H9 (cell line): ENCODE results near the gene JAGN1. TPM values are rescaled to one million over a fixed set of nuclear protein-coding genes. Genes with fewer than 3 reads are reported as not detected.

Source experiments
- DNase-seq: peaks from one replicate; pipeline ENCODE4 v3.0.0-alpha.2; 2017
- H2AFZ ChIP-seq: one replicate; pipeline ENCODE4 v1.6.1; 2013; ENCODE audit warnings: mild to moderate bottlenecking, low read length, control low read depth, moderate library complexity
- H2AK5ac ChIP-seq: 2 replicates; pipeline ENCODE4 v1.6.1; 2013; ENCODE audit warnings: low read length, control low read depth, mixed read lengths; ENCODE audit not compliant: insufficient read length
- H2BK120ac ChIP-seq: one replicate; pipeline ENCODE4 v1.6.1; 2013; ENCODE audit warnings: low read depth, mild to moderate bottlenecking, low read length, control low read depth, inconsistent platforms; ENCODE audit not compliant: poor library complexity, severe bottlenecking
- H2BK12ac ChIP-seq: 2 replicates; pipeline ENCODE4 v1.6.1; 2013; ENCODE audit warnings: low read length, control low read depth, mixed read lengths, low read depth; ENCODE audit not compliant: insufficient read length
- H2BK15ac ChIP-seq: 2 replicates; pipeline ENCODE4 v1.6.1; 2013; ENCODE audit warnings: low read depth, low read length, control low read depth
- H2BK20ac ChIP-seq: one replicate; pipeline ENCODE4 v1.6.1; 2013; ENCODE audit warnings: low read depth, mild to moderate bottlenecking, low read length, control low read depth, inconsistent platforms; ENCODE audit not compliant: poor library complexity, severe bottlenecking
- H2BK5ac ChIP-seq: 2 replicates; pipeline ENCODE4 v1.6.1; 2013; ENCODE audit warnings: low read length, control low read depth, mixed read lengths; ENCODE audit not compliant: insufficient read length
- H3K14ac ChIP-seq: 2 replicates; pipeline ENCODE4 v1.6.1; 2013; ENCODE audit warnings: low read length, control low read depth; ENCODE audit not compliant: insufficient read depth
- H3K18ac ChIP-seq: 2 replicates; pipeline ENCODE4 v1.6.1; 2013; ENCODE audit warnings: low read depth, mild to moderate bottlenecking, mixed read lengths, low read length, control low read depth; ENCODE audit not compliant: insufficient read length
- H3K23ac ChIP-seq: 2 replicates; pipeline ENCODE4 v1.6.1; 2013; ENCODE audit warnings: low read length, control low read depth, mixed read lengths, low read depth; ENCODE audit not compliant: insufficient read length
- H3K23me2 ChIP-seq: 2 replicates; pipeline ENCODE4 v1.6.1; 2013; ENCODE audit warnings: low read depth, mild to moderate bottlenecking, mixed read lengths, low read length, control low read depth; ENCODE audit not compliant: insufficient read length, poor library complexity, severe bottlenecking
- H3K27ac ChIP-seq: 2 replicates; pipeline ENCODE4 v1.5.1; 2013; ENCODE audit warnings: low read length, control low read depth, mixed read lengths, low read depth; ENCODE audit not compliant: insufficient read length
- H3K27me3 ChIP-seq: 2 replicates; pipeline ENCODE4 v1.6.1; 2013; ENCODE audit warnings: low read length, control low read depth, inconsistent platforms; ENCODE audit not compliant: insufficient read depth
- H3K4ac ChIP-seq: 2 replicates; pipeline ENCODE4 v1.6.1; 2013; ENCODE audit warnings: low read depth, mild to moderate bottlenecking, control low read depth, inconsistent platforms, low read length, moderate library complexity
- H3K4me1 ChIP-seq: 2 replicates; pipeline ENCODE4 v1.6.1; 2013; ENCODE audit warnings: low read length, control low read depth, inconsistent platforms; ENCODE audit not compliant: insufficient read depth
- H3K4me2 ChIP-seq: 2 replicates; pipeline ENCODE4 v1.6.1; 2013; ENCODE audit warnings: low read length, control low read depth, mixed read lengths; ENCODE audit not compliant: insufficient read length, insufficient read depth
- H3K56ac ChIP-seq: 2 replicates; pipeline ENCODE4 v1.6.1; 2013; ENCODE audit warnings: low read depth, mild to moderate bottlenecking, mixed read lengths, low read length, control low read depth; ENCODE audit not compliant: insufficient read length
- H3K79me1 ChIP-seq: 2 replicates; pipeline ENCODE4 v1.6.1; 2013; ENCODE audit warnings: low read depth, mild to moderate bottlenecking, moderate library complexity, low read length, control low read depth, inconsistent platforms; ENCODE audit not compliant: insufficient read depth, poor library complexity, severe bottlenecking
- H3K79me2 ChIP-seq: 2 replicates; pipeline ENCODE4 v1.6.1; 2013; ENCODE audit warnings: low read length, control low read depth, inconsistent platforms; ENCODE audit not compliant: insufficient read depth
- H3K9ac ChIP-seq: 2 replicates; pipeline ENCODE4 v1.6.1; 2013; ENCODE audit warnings: low read length, control low read depth, mixed read lengths; ENCODE audit not compliant: insufficient read length; ENCODE audit errors: extremely low read depth
- H3K9me3 ChIP-seq: one replicate; pipeline ENCODE4 v1.6.1; 2013; ENCODE audit warnings: low read depth, low read length, inconsistent platforms; ENCODE audit not compliant: control insufficient read depth
- H3T11ph ChIP-seq: one replicate; pipeline ENCODE4 v1.6.1; 2013; ENCODE audit warnings: mild to moderate bottlenecking, low read length, control low read depth, inconsistent platforms
- H4K20me1 ChIP-seq: one replicate; pipeline ENCODE4 v1.6.1; 2013; ENCODE audit not compliant: control insufficient read depth, insufficient read length, insufficient read depth
- H4K5ac ChIP-seq: 2 replicates; pipeline ENCODE4 v1.6.1; 2013; ENCODE audit warnings: low read depth, mild to moderate bottlenecking, mixed read lengths, low read length, control low read depth; ENCODE audit not compliant: insufficient read length
- H4K8ac ChIP-seq: replicated peaks from 2 replicates; pipeline ENCODE4 v1.6.1; 2013; ENCODE audit warnings: low read length, control low read depth, mixed read lengths, low read depth; ENCODE audit not compliant: insufficient read length
- H4K91ac ChIP-seq: 2 replicates; pipeline ENCODE4 v1.6.1; 2013; ENCODE audit warnings: low read depth, mild to moderate bottlenecking, moderate library complexity, mixed read lengths, low read length, control low read depth; ENCODE audit not compliant: insufficient read length
- H3K27ac Mint-ChIP-seq, 3 experiments: 2 replicates in 2 of 3; 3 replicates in 1 of 3; pipeline ENCODE4 v1.8.0; 2020 to 2021; ENCODE audit warnings: mixed read lengths in 3 of 3, mild to moderate bottlenecking in 1 of 3, moderate library complexity in 1 of 3
- H3K27me3 Mint-ChIP-seq: 2 replicates; pipeline ENCODE4 v1.8.0; 2021; ENCODE audit warnings: low read depth, mild to moderate bottlenecking, moderate library complexity, mixed read lengths
- H3K36me3 Mint-ChIP-seq, 3 experiments: 2 replicates in 2 of 3; 3 replicates in 1 of 3; pipeline ENCODE4 v1.8.0; 2020 to 2021; ENCODE audit warnings: low read depth in 3 of 3, mixed read lengths in 3 of 3; ENCODE audit not compliant: insufficient read depth in 1 of 3
- H3K4me1 Mint-ChIP-seq, 2 experiments: 2 replicates each; pipeline ENCODE4 v1.8.0; 2020; ENCODE audit warnings: mixed read lengths in 2 of 2
- H3K4me3 Mint-ChIP-seq, 2 experiments: 2 replicates in 1 of 2; 3 replicates in 1 of 2; pipeline ENCODE4 v1.8.0; 2020 to 2021; ENCODE audit warnings: mild to moderate bottlenecking in 2 of 2, mixed read lengths in 2 of 2, moderate library complexity in 1 of 2
- H3K9me3 Mint-ChIP-seq, 2 experiments: 2 replicates in 1 of 2; 3 replicates in 1 of 2; pipeline ENCODE4 v1.8.0; 2020; ENCODE audit warnings: mild to moderate bottlenecking in 2 of 2, mixed read lengths in 2 of 2, moderate library complexity in 1 of 2
- WGBS: extraction: QIAGEN DNeasy Blood & Tissue Kit; methylation state at CpG from one replicate; pipeline ENCODE4 v1.1.7; 2013; ENCODE audit warnings: missing lambda C conversion rate, low lambda C conversion rate, mixed read lengths; ENCODE audit not compliant: insufficient read length; ENCODE audit errors: extremely low coverage; 5-methylcytosine and 5-hydroxymethylcytosine counted together
- total RNA-seq: library from RNA; stranded (reverse); gene quantifications from 2 replicates; pipeline ENCODE4 v1.2.1, GENCODE V29; 2021
- TF ChIP-seq, protein P1 (sequence below): fragments of 200-600 bp; sonication (generic); conservative IDR thresholded peaks from 3 replicates; pipeline ENCODE4 v1.8.0; 2021; ENCODE audit warnings: antibody characterized with exemption, mild to moderate bottlenecking

JAGN1 gene
- total RNA-seq, 1 experiment from 2014 or later, result 33.5 TPM

DNA sequence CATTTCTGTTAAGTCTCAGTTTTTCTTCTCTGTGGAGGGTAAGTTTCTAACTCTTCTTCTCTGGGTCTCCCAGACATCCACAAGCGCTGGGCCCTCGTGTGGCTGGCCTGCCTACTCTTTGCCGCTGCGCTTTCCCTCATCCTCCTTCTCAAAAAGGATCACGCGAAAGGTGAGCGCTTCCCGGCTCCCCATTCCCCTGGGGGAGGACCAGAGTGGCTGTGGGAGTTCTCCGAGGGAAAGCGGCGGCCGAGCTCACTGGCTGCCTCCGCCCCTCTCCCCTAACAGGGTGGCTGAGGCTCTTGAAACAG is 42.1 kb downstream of the JAGN1 start:
- H3K9me3 ChIP-seq, result no peaks in the 10 kb centered on the region
- no peak overlapping the region; the same call in 1 of the 2 replicates for H3K4ac ChIP-seq
- H3T11ph ChIP-seq, result no peak overlapping the region
- no peaks in the 10 kb centered on the region for H3K27me3 ChIP-seq
- no peak overlapping the region for H2AK5ac ChIP-seq
- no peak overlapping the region for H2BK120ac ChIP-seq
- H4K91ac ChIP-seq, result no peak overlapping the region
- H3K4me2 ChIP-seq, result peak overlapping the region; percentile 5
- no peak overlapping the region for H2BK5ac ChIP-seq
- H3K79me1 ChIP-seq, result no peaks in the 10 kb centered on the region
- peaks cover 10 to 14% of the 10 kb centered on the region in 2 experiments for H3K4me1 Mint-ChIP-seq
- no peak overlapping the region for H4K8ac ChIP-seq
- no peak overlapping the region for H2AFZ ChIP-seq
- WGBS, result no CpG with 5 or more reads among the region's 13 CpGs
- no peaks in the 10 kb centered on the region; the same call in 1 of the 2 replicates for H3K4me1 ChIP-seq
- H4K5ac ChIP-seq, result no peak overlapping the region
- H2BK12ac ChIP-seq, result no peak overlapping the region
- no peak overlapping the region for H3K23ac ChIP-seq
- H3K18ac ChIP-seq, result peak overlapping the region; percentile 43
- peaks cover 0 to 4% of the 10 kb centered on the region in 2 experiments; a peak in 1 of 5 replicates for H3K9me3 Mint-ChIP-seq
- no peak overlapping the region for H3K56ac ChIP-seq
- H3K27ac Mint-ChIP-seq, result peak overlapping the region in 1 of 3 experiments; percentile 53; a peak in 1 of 7 replicates
- no peak overlapping the region; the same call in 1 of the 2 replicates for H3K14ac ChIP-seq
- peaks cover 7% of the 10 kb centered on the region for H3K23me2 ChIP-seq
- H2BK15ac ChIP-seq, result no peak overlapping the region
- H3K27ac ChIP-seq, result no peak overlapping the region
- no peaks in the 10 kb centered on the region for H4K20me1 ChIP-seq
- peaks cover 5% of the 10 kb centered on the region for H3K27me3 Mint-ChIP-seq
- TF ChIP-seq, protein P1, sequence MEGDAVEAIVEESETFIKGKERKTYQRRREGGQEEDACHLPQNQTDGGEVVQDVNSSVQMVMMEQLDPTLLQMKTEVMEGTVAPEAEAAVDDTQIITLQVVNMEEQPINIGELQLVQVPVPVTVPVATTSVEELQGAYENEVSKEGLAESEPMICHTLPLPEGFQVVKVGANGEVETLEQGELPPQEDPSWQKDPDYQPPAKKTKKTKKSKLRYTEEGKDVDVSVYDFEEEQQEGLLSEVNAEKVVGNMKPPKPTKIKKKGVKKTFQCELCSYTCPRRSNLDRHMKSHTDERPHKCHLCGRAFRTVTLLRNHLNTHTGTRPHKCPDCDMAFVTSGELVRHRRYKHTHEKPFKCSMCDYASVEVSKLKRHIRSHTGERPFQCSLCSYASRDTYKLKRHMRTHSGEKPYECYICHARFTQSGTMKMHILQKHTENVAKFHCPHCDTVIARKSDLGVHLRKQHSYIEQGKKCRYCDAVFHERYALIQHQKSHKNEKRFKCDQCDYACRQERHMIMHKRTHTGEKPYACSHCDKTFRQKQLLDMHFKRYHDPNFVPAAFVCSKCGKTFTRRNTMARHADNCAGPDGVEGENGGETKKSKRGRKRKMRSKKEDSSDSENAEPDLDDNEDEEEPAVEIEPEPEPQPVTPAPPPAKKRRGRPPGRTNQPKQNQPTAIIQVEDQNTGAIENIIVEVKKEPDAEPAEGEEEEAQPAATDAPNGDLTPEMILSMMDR, result no peak
- no peak for DNase-seq
- H2BK20ac ChIP-seq, result no peak overlapping the region
- no peaks in the 10 kb centered on the region for H3K79me2 ChIP-seq
- H3K9ac ChIP-seq, result no peak overlapping the region
- peak overlapping the region; percentile 88 to 94 for H3K4me3 Mint-ChIP-seq
- H3K36me3 Mint-ChIP-seq, result peaks cover 5 to 24% (median 22%) of the 10 kb centered on the region in 3 experiments; a peak in 6 of 7 replicates
